Ovary (tissue), 3 donors: ENCODE measurements around the gene THAP10.

Source experiments
- EP300 ChIP-seq: sonication (generic); formaldehyde crosslinking; IDR thresholded peaks from one replicate; pipeline ENCODE4 v1.6.1; 2017; ENCODE audit warnings: antibody characterized with exemption
- POLR2A ChIP-seq: fragments of 450-650 bp; IDR thresholded peaks from one replicate; pipeline ENCODE4 v1.6.1; 2017; ENCODE audit warnings: antibody characterized with exemption, mild to moderate bottlenecking, moderate library complexity
- TF ChIP-seq, protein P1 (sequence below), 3 donors: fragments of 450-650 bp in 2 of 3; fragments of 200-600 bp in 1 of 3; IDR thresholded peaks; one replicate each; pipeline versions ENCODE4 v1.5.1 to v1.8.0; 2016 to 2022; ENCODE audit warnings: antibody characterized with exemption in 3 of 3, mild to moderate bottlenecking in 1 of 3
- donor health status: DM: no; HTN: no; CAD: no.

DNA sequence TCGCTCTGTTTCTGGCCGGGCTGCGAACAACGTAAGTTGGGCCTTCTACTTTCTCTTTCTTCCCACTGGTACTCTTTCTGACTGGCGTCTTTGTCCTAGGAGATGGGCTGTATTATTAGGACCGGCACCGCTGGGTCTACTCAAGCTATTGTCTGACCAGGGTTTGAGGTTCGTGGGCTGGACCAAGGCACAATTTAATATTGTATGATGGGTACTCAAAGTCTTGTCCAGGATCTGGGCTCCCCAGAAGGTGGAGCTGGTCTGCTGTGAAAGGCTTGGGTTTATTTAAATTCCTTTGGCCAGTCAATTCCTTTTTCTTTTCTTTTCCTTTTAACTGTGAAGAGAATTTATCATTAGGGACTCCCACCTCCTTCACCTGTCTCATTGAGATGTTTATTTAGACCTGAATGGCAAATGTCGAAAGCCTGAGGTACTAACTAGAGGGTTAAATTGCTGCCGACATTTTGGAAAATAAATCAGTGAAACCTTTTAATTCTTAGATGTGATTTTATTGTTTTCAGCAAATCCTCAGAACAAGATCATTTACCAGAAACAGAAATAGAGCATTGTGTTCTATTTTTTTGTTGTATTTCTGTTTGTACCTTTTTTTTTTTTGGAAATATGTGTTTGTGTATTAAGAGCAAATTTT lies 803 bp upstream of the THAP10 start:
- TF ChIP-seq, protein P1, sequence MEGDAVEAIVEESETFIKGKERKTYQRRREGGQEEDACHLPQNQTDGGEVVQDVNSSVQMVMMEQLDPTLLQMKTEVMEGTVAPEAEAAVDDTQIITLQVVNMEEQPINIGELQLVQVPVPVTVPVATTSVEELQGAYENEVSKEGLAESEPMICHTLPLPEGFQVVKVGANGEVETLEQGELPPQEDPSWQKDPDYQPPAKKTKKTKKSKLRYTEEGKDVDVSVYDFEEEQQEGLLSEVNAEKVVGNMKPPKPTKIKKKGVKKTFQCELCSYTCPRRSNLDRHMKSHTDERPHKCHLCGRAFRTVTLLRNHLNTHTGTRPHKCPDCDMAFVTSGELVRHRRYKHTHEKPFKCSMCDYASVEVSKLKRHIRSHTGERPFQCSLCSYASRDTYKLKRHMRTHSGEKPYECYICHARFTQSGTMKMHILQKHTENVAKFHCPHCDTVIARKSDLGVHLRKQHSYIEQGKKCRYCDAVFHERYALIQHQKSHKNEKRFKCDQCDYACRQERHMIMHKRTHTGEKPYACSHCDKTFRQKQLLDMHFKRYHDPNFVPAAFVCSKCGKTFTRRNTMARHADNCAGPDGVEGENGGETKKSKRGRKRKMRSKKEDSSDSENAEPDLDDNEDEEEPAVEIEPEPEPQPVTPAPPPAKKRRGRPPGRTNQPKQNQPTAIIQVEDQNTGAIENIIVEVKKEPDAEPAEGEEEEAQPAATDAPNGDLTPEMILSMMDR (IDR thresholded peaks at IDR 0.05), result peak in 1 of 3 donors; percentile 38
- TF ChIP-seq POLR2A, result no peak
- TF ChIP-seq EP300, result no peak
